ENCODE data around the gene KRTAP17-1.

The KRTAP17-1 gene

DNA sequence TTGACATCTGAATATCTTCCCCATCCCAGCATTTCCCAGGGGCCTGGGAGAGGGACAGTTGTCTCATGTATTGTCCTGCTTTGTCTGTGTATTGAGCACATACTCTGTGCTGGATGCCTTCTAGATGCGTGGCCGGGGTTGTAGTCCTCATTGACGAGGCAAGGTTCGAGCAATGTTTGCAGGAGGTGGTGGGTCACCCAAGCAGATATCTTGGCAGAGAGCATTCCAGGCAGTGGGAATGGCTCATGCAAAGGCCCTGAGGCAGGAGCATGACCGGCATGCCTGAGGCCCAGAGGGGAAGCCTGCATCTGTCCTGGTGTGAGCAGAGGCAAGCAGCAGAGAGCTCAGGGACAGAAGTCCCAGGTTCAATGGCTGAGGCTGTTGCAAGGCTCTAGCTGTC is 17.6 kb upstream of the KRTAP17-1 start:
- DNase-seq (ENCODE audit: low read depth, low spot score), result no peak

DNA sequence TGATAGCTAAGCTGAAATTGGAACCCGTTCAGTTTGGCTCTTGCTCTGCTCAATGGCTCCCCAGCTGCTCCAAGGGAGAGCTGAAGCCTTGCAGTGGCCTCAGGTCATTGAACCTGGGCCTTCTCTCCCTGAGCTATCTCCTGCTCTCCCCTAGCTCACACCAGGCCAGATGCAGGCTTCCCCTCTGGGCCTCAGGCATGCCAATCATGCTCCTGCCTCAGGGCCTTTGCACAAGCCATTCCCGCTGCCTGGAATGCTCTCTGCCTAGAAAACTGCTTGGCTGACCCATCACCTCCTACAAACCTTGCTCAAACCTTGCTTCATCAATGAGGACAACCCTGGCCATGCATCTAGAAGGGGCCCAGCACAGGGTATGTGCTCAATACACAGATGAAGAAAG is 16.7 kb upstream of the KRTAP17-1 start:
- no peak for DNase-seq (ENCODE audit: low read depth, low spot score)

DNA sequence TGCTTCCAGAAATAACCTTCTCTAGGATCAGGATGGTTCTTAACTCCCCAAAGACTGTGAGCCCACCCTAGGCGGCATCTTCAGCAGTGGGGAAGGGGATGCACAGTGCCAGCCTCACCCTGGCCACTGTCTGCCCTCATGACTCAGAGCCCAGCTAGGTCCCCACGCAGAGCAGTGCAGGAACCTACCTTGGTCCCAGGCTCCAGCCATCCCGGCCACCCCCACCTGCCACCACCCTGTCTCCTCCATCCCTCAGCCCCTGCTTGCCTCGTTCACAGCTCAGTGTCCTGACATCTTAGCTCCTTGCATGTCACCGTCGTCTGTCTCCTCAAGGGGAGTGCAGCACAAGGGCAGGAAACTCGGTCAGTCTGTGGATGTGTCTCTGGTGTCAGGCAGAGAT is 16.1 kb upstream of the KRTAP17-1 start:
- DNase-seq (ENCODE audit: low read depth, low spot score), result no peak

DNA sequence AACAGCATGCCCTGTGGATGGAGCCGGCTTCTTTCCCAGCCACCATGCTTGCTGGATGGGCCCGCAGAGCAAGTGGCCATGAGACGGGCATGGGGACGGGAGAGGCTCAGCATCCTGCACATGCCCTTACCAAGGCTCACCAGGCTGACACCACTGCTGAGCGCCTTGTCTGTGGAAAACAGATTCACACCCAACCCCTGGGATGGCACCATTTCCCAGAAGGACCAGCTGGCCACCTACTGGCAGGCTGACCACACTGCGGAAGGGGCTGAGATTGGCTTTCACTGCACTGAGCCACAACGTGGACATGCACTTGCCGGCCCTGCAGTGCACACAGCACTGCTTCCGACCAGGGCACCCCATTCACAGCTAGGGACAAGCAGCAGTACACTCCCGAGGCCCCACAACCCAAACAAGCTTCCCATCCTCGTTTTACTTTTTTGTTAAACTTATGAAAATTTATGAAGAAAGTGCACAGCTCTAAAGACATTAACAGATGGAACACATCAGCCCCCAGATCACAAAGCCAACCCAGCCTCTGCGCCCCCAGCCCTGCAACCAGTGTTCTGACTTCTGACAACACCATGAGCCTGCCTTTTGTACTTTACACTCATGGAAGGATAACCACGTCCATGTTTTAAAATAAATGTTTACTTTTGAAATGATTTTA is 13.9 kb upstream of the KRTAP17-1 start:
- no peak for DNase-seq (ENCODE audit: low read depth, low spot score)

DNA sequence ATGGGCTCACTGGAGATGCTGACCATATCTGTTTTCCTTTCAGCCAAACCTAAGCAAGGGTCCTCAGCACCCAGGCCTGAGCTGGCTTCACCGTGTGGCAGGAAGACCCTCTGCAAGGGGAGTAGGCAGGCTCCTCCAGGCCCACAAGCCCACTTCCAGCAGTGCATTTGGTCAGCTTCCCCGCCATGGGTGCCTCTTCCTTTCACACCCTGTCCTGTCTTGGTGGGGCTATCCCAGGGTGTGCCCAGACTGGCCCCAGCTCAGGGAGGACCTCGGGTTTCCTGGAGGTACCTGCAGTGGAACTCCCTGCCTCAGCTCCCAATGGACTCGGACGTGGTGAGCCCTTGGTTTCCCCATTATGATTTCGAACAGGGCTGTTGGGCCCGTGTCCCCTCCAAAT is 12.7 kb upstream of the KRTAP17-1 start:
- DNase-seq (ENCODE audit: low read depth, low spot score), result no peak

DNA sequence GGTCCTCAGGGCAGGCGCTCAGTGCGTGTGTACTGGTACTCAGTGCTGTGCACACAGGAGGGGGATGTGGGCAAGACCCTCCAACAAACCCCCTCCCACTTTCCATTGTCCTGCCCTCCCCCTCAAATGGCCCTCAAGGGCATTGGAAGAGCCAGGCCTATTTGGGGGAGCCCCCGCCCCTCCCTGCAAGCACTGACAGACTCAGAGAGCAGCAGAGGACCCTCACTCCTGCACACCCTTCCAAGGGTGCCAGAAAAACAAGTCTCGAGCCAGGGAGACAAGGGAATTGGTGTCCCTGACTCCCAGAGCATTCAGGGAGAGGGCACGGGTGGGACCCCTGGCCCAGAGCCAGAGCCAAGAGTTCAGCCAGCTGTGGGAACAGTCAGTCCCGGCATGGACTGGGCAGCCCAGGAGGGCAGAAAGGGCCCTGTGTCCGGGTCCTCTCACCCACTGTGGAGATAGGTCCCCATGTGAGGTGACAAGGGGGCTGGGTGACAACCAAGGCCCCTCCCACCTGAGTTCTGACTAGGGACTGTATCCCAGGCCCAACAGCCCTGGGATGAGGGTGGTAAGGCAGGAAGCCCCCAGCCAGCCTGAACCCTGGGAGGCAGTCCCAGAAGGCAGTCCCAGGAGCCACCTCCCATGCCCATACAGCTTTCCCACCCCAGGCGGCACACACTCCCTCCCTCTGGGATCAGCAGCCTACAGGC is 12.1 kb upstream of the KRTAP17-1 start:
- no peak for DNase-seq (ENCODE audit: low read depth, low spot score)

DNA sequence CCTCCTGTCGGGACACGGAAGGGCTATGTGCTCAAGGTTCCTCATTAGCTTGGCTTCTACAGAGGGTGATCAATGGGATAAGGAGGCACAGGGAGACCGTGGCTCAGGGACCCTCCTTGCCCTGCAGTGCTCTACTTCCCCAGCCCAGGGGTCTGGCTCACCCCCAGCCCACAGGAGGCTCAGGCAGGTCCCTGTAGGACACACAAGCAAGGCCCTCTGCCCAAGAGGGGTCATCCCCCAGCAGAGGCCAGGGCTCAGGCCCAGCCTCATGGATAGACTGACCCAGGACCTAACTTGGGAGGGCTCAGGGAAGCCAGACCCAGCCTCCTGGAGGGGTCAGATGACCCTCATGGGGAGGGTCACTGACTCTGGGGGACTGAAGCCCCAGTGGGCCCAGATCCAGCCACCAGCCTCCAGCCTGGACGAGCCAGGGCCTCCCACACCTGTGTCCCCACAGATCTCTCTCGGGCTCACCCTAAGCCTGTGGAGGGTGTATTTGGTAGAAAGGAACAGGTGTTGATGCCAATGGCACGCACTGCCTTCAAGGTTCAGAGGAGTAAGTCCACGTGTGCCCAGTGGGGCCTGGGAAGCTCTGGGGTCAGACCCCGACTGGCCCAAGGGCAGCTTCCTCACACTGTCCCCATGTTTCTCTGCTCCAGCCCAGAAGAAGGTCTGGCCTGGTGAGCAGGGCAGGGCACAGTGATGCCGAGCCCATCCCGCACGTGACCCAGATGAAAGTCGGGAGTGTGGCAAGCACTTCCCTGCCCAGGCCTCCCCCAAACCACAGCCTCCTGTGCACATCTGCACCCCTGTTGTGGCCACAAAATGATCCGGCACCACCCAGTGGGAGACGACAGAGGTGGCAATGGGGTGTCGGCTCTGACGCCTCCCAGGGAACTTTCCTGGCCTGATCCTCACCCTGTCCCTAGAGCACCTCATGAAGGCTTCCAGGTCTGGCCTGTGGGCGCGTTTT is 10.9 kb upstream of the KRTAP17-1 start:
- DNase-seq (ENCODE audit: low read depth, low spot score), result no peak

DNA sequence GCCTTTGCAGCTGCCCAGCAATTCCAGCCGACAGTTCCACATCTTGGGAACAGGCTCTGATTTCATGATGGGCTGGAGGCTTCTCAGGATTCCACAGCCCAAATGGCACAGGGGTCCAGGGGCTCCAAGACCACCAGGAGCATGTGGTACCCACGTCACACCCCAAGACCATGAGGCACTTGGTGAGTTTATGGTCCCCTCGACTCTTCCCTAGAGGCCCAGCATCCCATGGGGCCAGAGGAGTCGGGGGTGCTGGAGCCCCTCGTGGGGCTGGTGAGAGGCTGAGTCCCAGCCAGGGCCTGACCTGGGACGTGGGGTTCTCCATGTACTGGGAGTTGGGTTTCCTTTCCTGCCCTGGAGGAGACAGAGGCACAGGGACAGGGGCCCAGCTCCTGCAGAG is 10.1 kb upstream of the KRTAP17-1 start:
- DNase-seq (ENCODE audit: low read depth, low spot score), result no peak

DNA sequence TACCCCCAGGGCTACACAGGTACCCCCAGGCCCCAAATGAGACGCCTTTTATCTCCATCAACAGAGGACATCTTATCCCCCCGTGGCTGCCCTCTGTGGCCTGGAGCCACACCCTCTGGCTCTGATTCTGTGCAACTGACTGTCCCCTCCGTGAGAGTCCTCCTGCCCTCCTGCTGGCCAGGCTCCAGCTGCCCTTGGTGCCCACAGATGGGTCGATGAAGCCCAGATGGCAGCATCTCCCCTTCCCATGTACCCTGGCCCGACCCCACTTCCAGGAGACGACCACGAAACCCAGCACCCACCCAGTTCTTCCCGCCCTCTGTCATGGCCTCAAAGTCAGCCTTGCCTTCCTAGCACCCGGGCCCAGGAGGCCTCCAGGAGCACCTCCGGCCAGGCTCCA is 9.6 kb upstream of the KRTAP17-1 start:
- DNase-seq (ENCODE audit: low read depth, low spot score), result no peak

DNA sequence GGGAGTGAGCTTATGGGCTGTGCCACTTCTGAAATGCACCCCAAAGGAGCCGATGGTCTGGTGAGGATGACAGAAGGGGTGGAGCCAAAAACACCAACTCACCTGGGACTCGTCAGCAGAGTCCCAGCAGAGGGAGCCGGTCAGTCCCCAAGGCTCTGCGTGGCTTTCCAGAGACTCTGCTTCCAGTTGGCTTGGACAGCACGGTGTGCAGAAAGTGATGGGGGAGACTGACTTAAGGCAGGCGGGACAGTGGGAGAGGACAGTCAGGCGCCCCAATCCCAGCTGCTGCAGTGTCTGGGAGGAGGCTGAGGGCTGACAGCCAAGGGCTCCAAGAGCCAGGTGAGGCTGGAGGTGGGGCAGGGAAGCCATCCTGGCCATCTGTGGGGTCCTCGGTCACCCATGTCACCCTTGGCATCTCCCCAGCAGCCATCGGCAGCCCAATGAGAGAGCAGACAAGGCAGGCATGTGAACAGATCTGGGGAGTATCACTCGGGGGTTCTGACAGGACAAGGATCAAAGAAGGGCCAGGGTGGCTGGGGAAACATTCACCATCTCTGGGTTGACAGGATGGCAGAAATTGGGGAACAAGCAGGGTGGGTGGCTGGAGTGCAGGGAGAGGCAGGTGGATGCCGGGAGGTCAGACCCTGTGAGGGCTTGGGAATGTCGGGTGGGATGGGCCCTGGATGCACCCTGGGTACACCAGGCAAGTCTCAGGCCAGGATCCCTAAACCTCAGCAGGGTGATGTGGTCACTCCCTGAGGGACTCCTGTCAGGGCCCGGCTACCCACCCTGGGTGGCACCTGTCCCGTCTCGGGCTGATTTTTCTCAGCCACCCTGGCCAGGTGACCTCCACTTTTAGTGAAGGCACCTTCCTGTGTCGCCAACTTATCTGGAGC is 8.9 kb upstream of the KRTAP17-1 start:
- no peak for DNase-seq (ENCODE audit: low read depth, low spot score)

DNA sequence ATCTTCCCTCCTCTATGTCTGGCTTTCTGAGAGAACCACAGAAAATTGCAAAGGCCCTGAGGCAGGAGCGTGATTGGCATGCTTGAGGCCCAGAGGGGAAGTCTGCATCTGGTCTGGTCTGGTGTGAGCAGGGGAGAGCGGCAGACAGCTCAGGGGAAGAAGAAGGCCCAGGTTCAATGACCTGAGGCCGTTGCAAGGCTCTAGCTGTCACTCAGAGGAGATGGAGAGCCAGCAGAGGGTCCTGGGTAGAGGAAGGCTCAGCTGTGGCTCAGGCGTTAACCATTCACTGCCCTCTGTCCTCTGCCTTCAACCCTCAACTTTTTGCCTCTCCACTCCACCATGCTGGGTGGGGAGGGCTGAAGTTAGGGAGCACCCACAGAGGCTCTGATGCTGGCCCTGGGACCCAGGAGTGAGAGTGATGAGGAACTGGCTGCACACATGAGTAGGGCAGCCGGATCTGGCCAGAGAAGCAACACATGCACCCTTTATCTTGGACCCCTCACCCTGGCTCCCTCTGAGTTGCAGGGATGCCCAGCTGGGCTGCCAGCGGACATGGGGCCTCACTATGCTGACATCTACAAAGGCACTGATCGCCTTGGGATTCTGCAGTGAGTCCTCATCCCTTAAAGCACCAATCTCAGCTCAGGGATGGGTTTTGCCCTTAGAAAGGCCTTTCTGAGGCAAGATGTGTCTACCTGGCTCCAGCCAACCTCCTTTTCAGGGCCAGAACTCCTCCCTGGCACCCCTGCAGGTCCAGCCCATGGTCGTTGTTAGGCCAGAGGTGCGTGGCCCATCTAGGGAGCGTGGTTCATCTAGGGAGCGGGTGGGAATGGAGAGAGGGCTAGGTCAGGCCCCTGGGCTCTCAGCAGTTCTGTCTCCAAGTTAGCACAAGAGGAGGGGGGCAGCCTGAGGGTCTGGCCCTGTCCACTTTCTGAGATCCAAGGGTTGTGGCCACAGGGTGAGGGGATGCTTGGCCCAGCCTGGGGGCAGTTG is 7.7 kb upstream of the KRTAP17-1 start:
- no peak for DNase-seq (ENCODE audit: low read depth, low spot score)

DNA sequence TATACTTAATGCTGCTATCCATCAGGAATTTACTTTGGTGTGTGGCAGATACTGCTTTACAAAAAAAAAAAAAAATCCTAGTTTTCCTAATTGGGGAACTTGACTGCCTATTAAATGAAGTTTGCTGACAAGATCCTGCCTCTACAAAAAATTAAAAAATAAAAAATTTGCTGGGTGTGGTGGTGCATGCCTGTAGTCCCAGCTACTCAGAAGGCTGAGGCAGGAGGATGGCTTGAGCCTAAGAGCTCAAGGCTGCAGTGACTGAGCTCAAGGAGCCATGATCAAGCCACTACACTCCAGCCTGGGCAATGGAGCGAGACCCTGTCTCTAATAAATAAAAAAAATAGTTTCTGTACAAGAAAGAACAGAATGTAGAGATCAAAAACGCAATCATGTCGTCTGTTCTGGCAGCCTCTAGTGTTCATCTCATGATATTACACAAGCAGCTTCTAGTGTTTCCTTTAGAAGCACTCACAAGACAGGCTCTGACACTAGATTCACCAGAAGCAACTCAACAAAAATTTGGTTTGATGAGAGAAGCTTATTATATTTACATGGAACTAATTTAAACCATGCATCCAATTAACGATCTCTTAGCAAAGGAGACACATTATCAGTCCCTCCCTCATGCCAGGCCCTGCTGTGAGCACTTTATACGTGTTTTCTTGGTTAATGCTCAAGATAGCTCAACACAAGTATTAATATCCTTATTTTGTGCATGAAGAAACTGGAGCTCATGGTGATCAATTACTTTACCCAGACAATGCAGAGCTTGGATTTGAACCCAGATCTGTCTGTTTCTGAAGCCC is 6.8 kb upstream of the KRTAP17-1 start:
- DNase-seq (ENCODE audit: low read depth, low spot score), result no peak

DNA sequence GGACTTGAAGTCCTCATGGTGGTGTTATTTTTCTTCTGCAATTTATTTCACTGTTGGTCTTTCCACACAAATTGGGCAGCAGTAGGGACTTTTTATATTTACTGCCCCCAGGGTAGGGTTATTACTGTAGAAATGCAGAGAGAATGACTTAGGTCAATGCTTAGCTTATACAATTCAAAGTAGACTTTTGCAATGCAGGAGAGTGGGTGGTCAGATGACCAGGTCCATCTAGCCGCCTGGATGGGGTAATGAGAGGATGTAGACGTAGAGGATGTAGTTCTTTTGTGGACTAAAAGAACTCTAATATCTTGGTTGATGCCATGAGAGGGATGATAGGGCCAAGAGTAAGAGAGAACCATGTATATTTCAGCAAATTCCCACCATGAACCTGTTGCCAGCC is 2.7 kb upstream of the KRTAP17-1 start:
- DNase-seq (ENCODE audit: low read depth, low spot score), result no peak

DNA sequence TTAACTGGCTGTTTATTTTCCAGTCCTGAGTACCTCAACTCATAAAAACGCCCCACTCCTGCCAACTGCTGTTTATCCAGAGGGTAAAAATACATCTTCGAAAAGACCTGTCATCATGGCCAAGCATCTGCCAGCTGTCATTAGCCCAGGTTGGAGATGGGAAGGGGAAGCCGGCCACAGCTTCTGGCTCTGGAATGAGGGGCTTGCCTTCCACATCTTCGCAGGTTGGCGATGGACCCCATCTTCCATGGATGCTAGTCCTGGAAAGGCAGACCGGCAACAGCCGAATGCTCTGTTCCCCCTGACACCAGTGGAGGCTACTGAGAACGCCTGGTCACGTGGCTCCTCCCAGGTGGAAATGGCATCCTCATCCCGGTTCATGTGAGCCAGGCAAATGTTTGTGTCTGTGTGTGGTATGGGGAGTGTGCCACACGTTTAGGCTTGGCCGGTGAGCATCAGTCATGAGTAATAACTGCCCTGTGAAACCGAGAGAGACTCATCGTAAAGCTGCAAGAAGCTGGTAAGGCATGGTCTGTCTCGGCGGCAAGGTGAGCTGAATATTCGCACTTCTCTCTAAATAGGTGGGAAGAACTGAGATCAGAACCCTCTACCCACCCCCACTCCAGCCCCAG is 420 bp upstream of the KRTAP17-1 start:
- no peak for DNase-seq (ENCODE audit: low read depth, low spot score)

DNA sequence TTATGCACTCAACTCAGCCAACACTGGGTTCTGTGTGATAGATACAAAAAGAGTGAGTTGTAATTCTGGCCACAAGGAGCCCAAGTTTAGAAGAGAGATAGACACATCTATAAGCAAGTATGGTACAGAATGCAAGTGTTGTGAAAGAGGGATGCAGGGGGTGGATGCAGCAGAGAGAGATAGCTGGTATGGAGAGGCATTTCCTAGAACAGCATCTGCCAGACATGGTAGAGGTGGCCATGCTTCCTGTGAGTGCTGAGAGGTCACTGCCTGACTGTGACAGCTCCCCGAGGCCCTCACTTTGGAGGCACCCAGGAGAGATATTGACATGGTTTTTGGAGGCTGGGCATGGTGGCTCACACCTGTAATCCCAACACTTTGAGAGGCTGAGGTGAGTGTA is 4.4 kb downstream of the KRTAP17-1 start:
- no peak for DNase-seq (ENCODE audit: low read depth, low spot score)

DNA sequence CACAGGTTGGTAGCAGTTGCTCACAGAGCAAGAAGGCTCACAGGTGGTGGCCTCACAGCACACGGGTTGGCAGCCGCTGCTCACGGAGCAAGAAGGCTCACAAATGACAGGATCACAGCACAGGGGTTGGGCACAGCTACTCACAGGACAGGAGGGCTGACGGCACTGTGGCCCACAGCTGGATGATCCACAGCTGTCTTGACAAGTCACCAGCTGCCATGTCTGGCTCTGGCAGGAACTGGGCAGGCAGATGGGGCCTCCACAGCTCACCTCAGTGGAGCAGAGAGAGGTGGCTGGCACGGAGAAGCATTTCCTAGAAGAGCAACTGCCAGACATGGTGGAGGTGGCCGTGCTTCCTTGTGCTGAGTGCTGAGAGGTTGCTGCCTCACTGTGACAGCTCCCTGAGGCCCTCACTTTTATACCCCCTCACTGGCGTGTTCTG is 6.6 kb downstream of the KRTAP17-1 start, which contains the start of gene KRTAP16-1:
Gene KRTAP16-1, minus strand, starts transcription at position 392 of the 442 bp plus-strand sequence. Its CDS starts 56 bp downstream, at position 336.
- DNase-seq (ENCODE audit: low read depth, low spot score), result no peak

DNA sequence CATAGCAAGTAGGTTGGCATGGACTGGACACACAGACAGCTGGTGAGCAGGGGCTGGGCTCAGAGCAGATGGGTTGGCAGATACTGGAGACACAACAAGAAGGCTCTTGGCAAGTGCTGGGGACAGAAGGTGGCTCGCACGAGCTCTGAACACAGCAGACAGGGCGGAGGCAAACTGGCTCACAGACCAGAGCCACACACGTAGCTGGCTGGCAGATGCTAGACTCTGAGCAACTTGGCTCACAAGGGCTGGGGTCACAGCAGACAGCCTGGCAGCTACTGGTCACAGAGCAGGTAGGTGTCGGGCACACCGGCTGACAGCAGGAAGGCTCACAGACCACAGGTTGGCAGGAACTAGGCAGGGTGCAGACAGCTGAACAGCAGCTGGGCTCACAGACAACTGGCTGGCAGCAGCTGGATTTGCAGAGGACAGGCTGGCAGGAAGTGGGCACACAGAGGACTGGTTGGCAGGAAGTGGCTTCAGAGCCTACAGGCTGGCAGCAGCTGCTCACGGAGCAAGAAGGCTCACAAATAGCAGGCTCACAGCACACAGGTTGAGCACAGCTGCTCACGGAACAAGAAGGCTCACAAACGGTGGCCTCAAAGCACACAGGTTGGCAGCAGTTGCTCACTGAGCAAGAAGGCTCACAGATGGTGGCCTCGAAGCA is 7.1 kb downstream of the KRTAP17-1 start:
- no peak for DNase-seq (ENCODE audit: low read depth, low spot score)

DNA sequence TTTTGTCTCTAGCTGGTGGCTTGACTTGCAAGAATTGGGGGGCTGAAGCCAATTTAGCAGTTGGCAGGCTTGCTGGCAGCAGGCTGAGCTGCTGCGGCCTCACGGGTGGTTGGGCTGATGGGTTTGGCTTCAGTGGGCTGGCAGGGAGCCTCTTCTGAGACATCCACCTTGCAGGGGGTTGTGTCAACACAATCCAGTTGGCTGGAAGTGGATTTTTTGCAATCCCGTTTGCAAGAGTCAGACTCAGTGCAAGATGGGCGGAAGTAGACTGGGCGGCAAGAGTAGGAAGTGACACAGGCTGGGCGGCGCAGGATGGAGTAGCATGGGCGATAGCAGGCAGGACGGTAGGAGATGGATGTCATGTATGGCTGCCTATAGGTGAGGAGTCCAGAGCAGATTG is 7.9 kb downstream of the KRTAP17-1 start:
- DNase-seq (ENCODE audit: low read depth, low spot score), result no peak

Measured in activated naive CD8-positive, alpha-beta T cell treated with anti-CD3 and anti-CD28 coated beads, Interleukin-2, amount 50 U/mL, for 16 hours (primary cell).